AG09309 (cell line): Measurements from ENCODE around the gene YAP1.
"Not testable (repeated sequence)": the region's sequence is repeated elsewhere in the genome, so short reads cannot be mapped to it uniquely, and the experiment has no call there.

Experiments used
- DNase-seq: peaks from one replicate; pipeline ENCODE4 v3.0.0-alpha.2; 2010; ENCODE audit warnings: low read depth
- H3K4me3 ChIP-seq: 2 replicates; pipeline ENCODE4 v1.5.1; 2011; ENCODE audit warnings: mild to moderate bottlenecking, low read depth, low read length, moderate library complexity; ENCODE audit not compliant: control insufficient read depth
- CTCF ChIP-seq: IDR thresholded peaks from 2 replicates; pipeline ENCODE4 v1.5.1; 2011; ENCODE audit warnings: mild to moderate bottlenecking, low read depth, low read length, inconsistent platforms; ENCODE audit not compliant: insufficient read depth, control insufficient read depth; ENCODE audit errors: missing control alignments

YAP1 gene

GRCh38 chr11:102199673-102200072 lies 89.4 kb downstream of the YAP1 start:
- no peak for DNase-seq
- H3K4me3 ChIP-seq: no peak overlapping the region
- TF ChIP-seq CTCF: no peak

DNA sequence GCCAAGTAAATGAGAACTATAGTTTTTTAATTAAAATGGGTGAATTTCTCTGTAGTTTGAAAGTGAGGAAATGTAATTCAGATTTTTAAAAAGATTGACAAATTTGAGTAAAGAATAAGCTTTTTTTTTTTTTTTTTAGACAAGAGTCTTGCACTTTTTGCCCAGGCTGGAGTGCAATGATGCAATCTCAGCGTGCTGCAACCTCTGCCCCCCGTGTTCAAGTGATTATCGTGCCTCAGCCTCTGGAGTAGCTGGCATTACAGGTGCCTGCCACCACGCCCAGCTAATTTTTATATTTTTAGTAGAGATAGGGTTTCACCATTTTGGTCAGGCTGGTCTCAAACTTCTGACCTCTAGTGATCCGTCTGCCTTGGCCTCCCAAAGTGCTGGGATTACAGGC lies 90.1 kb downstream of the YAP1 start:
- not testable (repeated sequence) for DNase-seq, H3K4me3 ChIP-seq

DNA sequence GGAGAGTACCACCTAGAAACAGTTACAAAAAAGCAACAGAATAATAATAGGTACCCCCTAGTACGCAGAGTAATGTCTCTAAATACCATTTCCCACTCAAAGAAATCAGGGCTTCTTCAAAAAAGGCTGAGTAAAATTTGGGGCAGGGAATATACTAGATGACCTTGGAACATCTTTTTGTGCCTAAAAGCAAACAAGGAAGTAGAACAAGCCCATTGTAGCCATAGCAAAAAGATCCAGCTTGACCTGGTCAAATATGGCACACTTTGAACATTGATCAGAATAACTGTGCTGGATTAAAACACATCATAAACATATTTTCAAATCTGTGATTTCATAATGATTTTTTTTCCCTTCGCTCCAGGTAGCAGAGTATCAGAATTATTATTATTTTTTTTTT lies 91.5 kb downstream of the YAP1 start:
- no peak for TF ChIP-seq CTCF
- no peak for DNase-seq
- no peak overlapping the region for H3K4me3 ChIP-seq

- TF ChIP-seq CTCF: no peak
- no peak overlapping the region for H3K4me3 ChIP-seq
- DNase-seq: no peak
Observed at GRCh38 chr11:102202972-102203371, 92.7 kb downstream of the YAP1 start.

DNA sequence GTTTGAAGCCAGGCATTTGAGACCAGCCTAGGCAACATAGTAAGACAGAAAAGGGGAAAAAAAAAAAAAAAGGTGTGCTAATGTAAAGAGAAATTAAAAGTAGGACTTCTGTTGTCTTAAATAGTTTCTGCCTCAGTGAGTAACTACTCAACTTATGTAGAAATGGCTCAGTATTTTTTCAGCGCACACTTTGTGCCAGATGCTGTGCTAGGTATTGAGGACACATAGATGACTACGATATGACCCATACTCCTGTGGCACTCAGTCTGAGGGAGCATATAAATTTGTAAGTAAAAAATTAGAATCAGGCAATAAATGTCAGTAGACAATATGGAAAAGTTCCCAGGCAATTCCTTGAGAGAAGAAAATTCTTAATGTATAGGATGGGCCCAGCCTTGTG lies 93.9 kb downstream of the YAP1 start:
- no peak for DNase-seq
- no peak overlapping the region for H3K4me3 ChIP-seq
- no peak for TF ChIP-seq CTCF

GRCh38 chr11:102205805-102206204 lies 95.6 kb downstream of the YAP1 start:
- TF ChIP-seq CTCF: no peak
- no peak for DNase-seq
- no peak overlapping the region for H3K4me3 ChIP-seq

DNA sequence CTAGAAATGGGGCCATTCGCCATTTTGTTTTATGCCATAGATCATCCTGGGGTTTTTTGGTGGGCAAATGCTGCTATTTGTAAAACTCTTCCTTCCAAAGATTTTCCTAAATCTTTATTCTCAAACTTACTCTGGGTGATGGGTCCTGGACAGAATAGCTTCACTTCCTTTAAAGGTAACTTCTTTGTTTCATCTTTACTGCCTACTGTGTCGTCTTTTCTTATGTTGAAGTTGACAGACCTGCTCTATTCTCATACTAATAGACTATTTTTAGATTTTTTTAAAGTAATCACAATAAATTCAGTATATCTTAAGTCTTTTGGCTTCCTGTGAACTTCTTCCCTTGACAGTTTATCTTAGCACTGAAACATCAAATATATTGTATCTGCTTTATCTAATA lies 98.6 kb downstream of the YAP1 start:
- TF ChIP-seq CTCF: no peak
- no peak for DNase-seq
- no peak overlapping the region for H3K4me3 ChIP-seq

GRCh38 chr11:102214623-102215022 lies 104.4 kb downstream of the YAP1 start:
- H3K4me3 ChIP-seq: no peak overlapping the region
- TF ChIP-seq CTCF: no peak
- DNase-seq: no peak
